SK-N-SH (cell line): Measurements from ENCODE around the gene PSTPIP1. TPM values are rescaled to one million over a fixed set of nuclear protein-coding genes. Genes with fewer than 3 reads are reported as not detected.

ENCODE experiments used
- CTCF ChIA-PET: fragments of 300-600, 350-600 bp; formaldehyde crosslinking; extraction: SDS; loops from one replicate; lab custom pipeline; 2021; lab: Yijun Ruan, JAX
- POLR2A ChIA-PET: fragments of 350-600 bp; sonication (Branson Sonifier 250); formaldehyde crosslinking; extraction: SDS; loops from one replicate; lab custom pipeline; 2020; ENCODE audit warnings: antibody characterized with exemption, inconsistent platforms; lab: Yijun Ruan, JAX
- DNase-seq: peaks from one replicate; pipeline ENCODE4 v3.0.0; 2012
- H2AFZ ChIP-seq: fragments of 200-600 bp; sonication (generic); 2 replicates; pipeline ENCODE4 v1.8.1; 2016; ENCODE audit warnings: antibody characterized with exemption, mild to moderate bottlenecking, low read depth
- H3F3A ChIP-seq: fragments of 200-600 bp; sonication (generic); replicated peaks from 2 replicates; pipeline ENCODE3; 2016; ENCODE audit warnings: antibody characterized with exemption, mild to moderate bottlenecking; ENCODE audit not compliant: insufficient read depth
- H3K27ac ChIP-seq, 2 experiments: fragments of 200-500 bp in 1 of 2; fragments of 200-600 bp in 1 of 2; sonication (Bioruptor generic) in 1 of 2; sonication (generic), shearing (Covaris generic) in 1 of 2; 2 replicates each; pipeline versions ENCODE4 v1.5.1 to v1.6.1; 2014 to 2016; ENCODE audit warnings: low read depth in 2 of 2, inconsistent platforms in 1 of 2, low read length in 1 of 2, mild to moderate bottlenecking in 1 of 2, mixed read lengths in 1 of 2
- H3K27me3 ChIP-seq: fragments of 200-600 bp; sonication (generic), shearing (Covaris generic); 2 replicates; pipeline ENCODE4 v1.6.1; 2016; ENCODE audit warnings: mixed run types; ENCODE audit not compliant: insufficient read depth
- H3K36me3 ChIP-seq, 2 experiments: fragments of 200-500 bp in 1 of 2; fragments of 200-600 bp in 1 of 2; sonication (Bioruptor generic) in 1 of 2; sonication (generic) in 1 of 2; replicated peaks in 1 of 2; 2 replicates each; pipeline versions ENCODE3 to v1.5.1; 2014 to 2016; ENCODE audit warnings: low read length in 1 of 2, mild to moderate bottlenecking in 1 of 2; ENCODE audit not compliant: insufficient read depth in 2 of 2, control insufficient read depth in 1 of 2
- H3K4me1 ChIP-seq, 2 experiments: fragments of 200-500 bp in 1 of 2; fragments of 200-600 bp in 1 of 2; sonication (Bioruptor generic) in 1 of 2; sonication (generic), shearing (Covaris generic) in 1 of 2; 2 replicates each; pipeline versions ENCODE4 v1.5.1 to v1.6.1; 2014 to 2016; ENCODE audit warnings: low read depth in 1 of 2, low read length in 1 of 2, mixed run types in 1 of 2; ENCODE audit not compliant: insufficient read depth in 2 of 2, control insufficient read depth in 1 of 2
- H3K4me2 ChIP-seq: fragments of 200-600 bp; sonication (generic), shearing (Covaris generic); 2 replicates; pipeline ENCODE4 v1.6.1; 2017; ENCODE audit warnings: mixed run types
- H3K4me3 ChIP-seq, 2 experiments: fragments of 200-500 bp in 1 of 2; fragments of 200-600 bp in 1 of 2; sonication (Bioruptor generic) in 1 of 2; sonication (generic), shearing (Covaris generic) in 1 of 2; 2 replicates each; pipeline versions ENCODE4 v1.5.1 to v1.8.1; 2014 to 2016; ENCODE audit warnings: low read depth in 2 of 2, inconsistent platforms in 1 of 2, low read length in 1 of 2, mild to moderate bottlenecking in 1 of 2, mixed read lengths in 1 of 2, moderate library complexity in 1 of 2
- H3K79me2 ChIP-seq: fragments of 200-600 bp; sonication (generic); 2 replicates; pipeline ENCODE4 v1.8.1; 2017; ENCODE audit warnings: mild to moderate bottlenecking; ENCODE audit not compliant: insufficient read depth
- H3K9ac ChIP-seq: fragments of 200-600 bp; sonication (generic); 2 replicates; pipeline ENCODE4 v1.6.1; 2017; ENCODE audit warnings: mixed run types
- H3K9me2 ChIP-seq: fragments of 200-600 bp; sonication (generic); 2 replicates; pipeline ENCODE4 v1.6.1; 2017; ENCODE audit warnings: mixed run types
- H3K9me3 ChIP-seq: fragments of 200-600 bp; sonication (generic); 2 replicates; pipeline ENCODE4 v1.6.1; 2017; ENCODE audit warnings: mixed run types, mild to moderate bottlenecking, moderate library complexity
- H4K20me1 ChIP-seq: fragments of 200-600 bp; sonication (generic); 2 replicates; pipeline ENCODE4 v1.6.1; 2017; ENCODE audit warnings: mild to moderate bottlenecking, mixed run types; ENCODE audit not compliant: insufficient read depth
- CHD2 ChIP-seq: fragments of 150-350 bp; IDR thresholded peaks from 2 replicates; pipeline ENCODE4 v1.6.1; 2018; ENCODE audit warnings: low read length; ENCODE audit not compliant: partially characterized antibody
- ELF1 ChIP-seq: IDR thresholded peaks from 2 replicates; pipeline ENCODE4 v1.4.0; 2012
- FOSL2 ChIP-seq: IDR thresholded peaks from 2 replicates; pipeline ENCODE4 v1.4.0; 2012; ENCODE audit warnings: low read depth, mild to moderate bottlenecking, moderate library complexity, borderline replicate concordance
- GABPA ChIP-seq: IDR thresholded peaks from 2 replicates; pipeline ENCODE4 v1.4.0; 2012; ENCODE audit warnings: low read depth, mild to moderate bottlenecking
- MEF2A ChIP-seq: IDR thresholded peaks from 2 replicates; pipeline ENCODE4 v1.4.0; 2012; ENCODE audit warnings: low read depth, borderline replicate concordance
- NFIC ChIP-seq: IDR thresholded peaks from 2 replicates; pipeline ENCODE4 v1.4.0; 2012; ENCODE audit warnings: borderline replicate concordance
- POLR2AphosphoS5 ChIP-seq: IDR thresholded peaks from 2 replicates; pipeline ENCODE4 v1.6.1; 2012; ENCODE audit warnings: low read depth, low read length
- RAD21 ChIP-seq: IDR thresholded peaks from 2 replicates; pipeline ENCODE4 v1.6.1; 2012; ENCODE audit warnings: mild to moderate bottlenecking, low read length
- RFX5 ChIP-seq: IDR thresholded peaks from 2 replicates; pipeline ENCODE4 v1.6.1; 2012; ENCODE audit warnings: mild to moderate bottlenecking, improper control_type of control experiment, low read length
- RXRA ChIP-seq: IDR thresholded peaks from 2 replicates; pipeline ENCODE4 v1.4.0; 2012; ENCODE audit warnings: low read depth, mild to moderate bottlenecking, borderline replicate concordance
- SIN3A ChIP-seq: IDR thresholded peaks from 2 replicates; pipeline ENCODE4 v1.6.1; 2012; ENCODE audit warnings: low read depth, mild to moderate bottlenecking, low read length, moderate library complexity, borderline replicate concordance
- SMC3 ChIP-seq: IDR thresholded peaks from 2 replicates; pipeline ENCODE4 v1.6.1; 2012; ENCODE audit warnings: low read depth, low read length, improper control_type of control experiment
- TAF1 ChIP-seq: IDR thresholded peaks from 2 replicates; pipeline ENCODE4 v1.6.1; 2012; ENCODE audit warnings: low read depth, mild to moderate bottlenecking, low read length, moderate library complexity, borderline replicate concordance
- TCF12 ChIP-seq: IDR thresholded peaks from 2 replicates; pipeline ENCODE4 v1.4.0; 2012
- TEAD4 ChIP-seq: IDR thresholded peaks from 2 replicates; pipeline ENCODE4 v1.4.0; 2012; ENCODE audit warnings: mild to moderate bottlenecking, borderline replicate concordance; ENCODE audit not compliant: insufficient read depth
- YY1 ChIP-seq: IDR thresholded peaks from 2 replicates; pipeline ENCODE4 v1.4.0; 2012; ENCODE audit warnings: low read depth, mild to moderate bottlenecking
- WGBS: methylation state at CpG from one replicate; pipeline ENCODE4 v1.1.6; 2017; ENCODE audit warnings: low lambda C conversion rate; 5-methylcytosine and 5-hydroxymethylcytosine counted together
- polyA plus RNA-seq, 3 experiments: library from polyadenylated mRNA; depleted of rRNA; stranded (reverse); fragments of >200 nt; gene quantifications; 2 replicates each; pipeline ENCODE4 v1.2.3, GENCODE V29; 2012
- TF ChIP-seq, protein P1 (sequence below): IDR thresholded peaks from 2 replicates; pipeline ENCODE4 v1.4.0; 2012; ENCODE audit warnings: low read depth
- TF ChIP-seq, protein P2 (sequence below): IDR thresholded peaks from 2 replicates; pipeline ENCODE4 v1.4.0; 2012; ENCODE audit warnings: low read depth, borderline replicate concordance
- TF ChIP-seq, protein P3 (sequence below): IDR thresholded peaks from 2 replicates; pipeline ENCODE4 v1.4.0; 2012; ENCODE audit warnings: low read depth, borderline replicate concordance
- TF ChIP-seq, protein P4 (sequence below): fragments of 150-350 bp; IDR thresholded peaks from 2 replicates; pipeline ENCODE4 v1.6.1; 2016; ENCODE audit warnings: mild to moderate bottlenecking, low read depth, low read length

PSTPIP1 gene
- polyA plus RNA-seq, 1 of the 3 experiments (the other 2 are of a cell fraction), result 0.69 TPM

DNA sequence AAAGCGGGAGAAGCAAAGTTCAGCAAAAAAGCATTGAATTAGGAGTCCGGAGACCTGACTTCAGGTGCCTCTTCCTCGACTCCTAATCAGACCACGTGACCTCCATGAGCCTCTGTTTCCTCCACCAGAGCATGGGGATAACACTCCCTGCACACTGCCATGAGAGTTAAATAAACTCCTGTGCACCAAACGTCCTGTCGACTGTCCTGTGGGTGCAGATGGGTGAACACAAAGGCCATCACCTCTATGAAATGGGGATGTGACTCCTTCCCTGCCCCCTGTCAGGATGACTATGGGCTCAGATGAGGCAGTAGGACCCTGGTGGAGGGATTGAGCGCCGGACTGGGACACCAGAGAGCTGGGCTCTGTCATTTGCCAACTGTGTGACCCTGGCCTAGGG lies 89.5 kb downstream of the PSTPIP1 start:
- Histone ChIP-seq H4K20me1 (no peaks in the 10 kb centered on the region), H3K4me3 (no peak overlapping the region), H3K9me2 (no peaks in the 10 kb centered on the region), H3K9me3 (no peaks in the 10 kb centered on the region), H3K27me3 (no peaks in the 10 kb centered on the region), H3K4me1 (no peaks in the 10 kb centered on the region; a peak in 1 of 4 replicates), H3F3A (no peaks in the 10 kb centered on the region), H3K27ac (no peak overlapping the region), H3K36me3 (no peaks in the 10 kb centered on the region), H2AFZ (no peak overlapping the region), H3K4me2 (no peak overlapping the region), H3K79me2 (no peaks in the 10 kb centered on the region), H3K9ac (no peak overlapping the region)
- ChIA-PET CTCF (no interaction called here), POLR2A (no interaction called here)
- no peak for TF ChIP-seq MEF2A
- TF ChIP-seq TCF12, result no peak
- TF ChIP-seq FOSL2, result no peak
- TF ChIP-seq NFIC, result no peak
- TF ChIP-seq, protein P1, sequence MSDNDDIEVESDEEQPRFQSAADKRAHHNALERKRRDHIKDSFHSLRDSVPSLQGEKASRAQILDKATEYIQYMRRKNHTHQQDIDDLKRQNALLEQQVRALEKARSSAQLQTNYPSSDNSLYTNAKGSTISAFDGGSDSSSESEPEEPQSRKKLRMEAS, result no peak
- TF ChIP-seq TAF1, result no peak
- TF ChIP-seq, protein P2, sequence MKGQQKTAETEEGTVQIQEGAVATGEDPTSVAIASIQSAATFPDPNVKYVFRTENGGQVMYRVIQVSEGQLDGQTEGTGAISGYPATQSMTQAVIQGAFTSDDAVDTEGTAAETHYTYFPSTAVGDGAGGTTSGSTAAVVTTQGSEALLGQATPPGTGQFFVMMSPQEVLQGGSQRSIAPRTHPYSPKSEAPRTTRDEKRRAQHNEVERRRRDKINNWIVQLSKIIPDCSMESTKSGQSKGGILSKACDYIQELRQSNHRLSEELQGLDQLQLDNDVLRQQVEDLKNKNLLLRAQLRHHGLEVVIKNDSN, result no peak
- no peak for TF ChIP-seq SIN3A
- no peak for TF ChIP-seq POLR2AphosphoS5
- TF ChIP-seq GABPA, result no peak
- TF ChIP-seq RAD21, result no peak
- no peak for TF ChIP-seq YY1
- WGBS, result 89% methylated on average over 8 of the region's 8 CpGs
- DNase-seq, result no peak

DNA sequence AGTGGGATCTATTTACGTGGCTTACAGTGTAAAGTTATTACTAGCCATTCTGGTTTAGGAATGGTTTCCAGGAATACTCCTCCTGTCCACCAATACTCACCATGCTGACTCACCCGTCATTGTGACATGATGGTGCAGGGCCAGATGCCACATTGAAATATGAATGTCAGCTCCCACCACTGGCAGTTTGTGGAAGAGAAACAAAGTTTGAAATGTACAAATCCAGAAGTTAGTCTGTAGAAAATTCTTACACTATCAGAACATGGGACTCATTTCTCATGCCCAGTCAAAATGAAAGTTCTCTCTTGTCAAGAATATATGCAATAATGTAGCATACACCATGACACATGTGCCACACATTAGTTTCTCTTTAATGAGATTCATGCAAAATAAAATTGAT lies 90.4 kb downstream of the PSTPIP1 start:
- Histone ChIP-seq H3K27ac (no peak overlapping the region), H3K4me2 (no peak overlapping the region)
- TF ChIP-seq ELF1 (no peak), GABPA (no peak), YY1 (no peak), TEAD4 (no peak), CHD2 (no peak), FOSL2 (peak; percentile 53; the same call in 1 of the 2 replicates), POLR2AphosphoS5 (no peak), MEF2A (no peak), RXRA (no peak), SMC3 (no peak), RFX5 (no peak)
- TF ChIP-seq, protein P2, result no peak
- TF ChIP-seq, protein P3, sequence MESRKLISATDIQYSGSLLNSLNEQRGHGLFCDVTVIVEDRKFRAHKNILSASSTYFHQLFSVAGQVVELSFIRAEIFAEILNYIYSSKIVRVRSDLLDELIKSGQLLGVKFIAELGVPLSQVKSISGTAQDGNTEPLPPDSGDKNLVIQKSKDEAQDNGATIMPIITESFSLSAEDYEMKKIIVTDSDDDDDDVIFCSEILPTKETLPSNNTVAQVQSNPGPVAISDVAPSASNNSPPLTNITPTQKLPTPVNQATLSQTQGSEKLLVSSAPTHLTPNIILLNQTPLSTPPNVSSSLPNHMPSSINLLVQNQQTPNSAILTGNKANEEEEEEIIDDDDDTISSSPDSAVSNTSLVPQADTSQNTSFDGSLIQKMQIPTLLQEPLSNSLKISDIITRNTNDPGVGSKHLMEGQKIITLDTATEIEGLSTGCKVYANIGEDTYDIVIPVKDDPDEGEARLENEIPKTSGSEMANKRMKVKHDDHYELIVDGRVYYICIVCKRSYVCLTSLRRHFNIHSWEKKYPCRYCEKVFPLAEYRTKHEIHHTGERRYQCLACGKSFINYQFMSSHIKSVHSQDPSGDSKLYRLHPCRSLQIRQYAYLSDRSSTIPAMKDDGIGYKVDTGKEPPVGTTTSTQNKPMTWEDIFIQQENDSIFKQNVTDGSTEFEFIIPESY, result no peak
- TF ChIP-seq, protein P4, sequence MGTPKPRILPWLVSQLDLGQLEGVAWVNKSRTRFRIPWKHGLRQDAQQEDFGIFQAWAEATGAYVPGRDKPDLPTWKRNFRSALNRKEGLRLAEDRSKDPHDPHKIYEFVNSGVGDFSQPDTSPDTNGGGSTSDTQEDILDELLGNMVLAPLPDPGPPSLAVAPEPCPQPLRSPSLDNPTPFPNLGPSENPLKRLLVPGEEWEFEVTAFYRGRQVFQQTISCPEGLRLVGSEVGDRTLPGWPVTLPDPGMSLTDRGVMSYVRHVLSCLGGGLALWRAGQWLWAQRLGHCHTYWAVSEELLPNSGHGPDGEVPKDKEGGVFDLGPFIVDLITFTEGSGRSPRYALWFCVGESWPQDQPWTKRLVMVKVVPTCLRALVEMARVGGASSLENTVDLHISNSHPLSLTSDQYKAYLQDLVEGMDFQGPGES, result no peak

More for the DNA sequence above, 90.4 kb downstream of the PSTPIP1 start:
- no peaks in the 10 kb centered on the region for H3K27me3 ChIP-seq
- no peak overlapping the region for H3K9ac ChIP-seq
- WGBS, result 60% methylated on average over 2 of the region's 2 CpGs
- no peaks in the 10 kb centered on the region for H3K9me3 ChIP-seq
- no peaks in the 10 kb centered on the region for H3F3A ChIP-seq
- no peaks in the 10 kb centered on the region for H3K9me2 ChIP-seq
- no peaks in the 10 kb centered on the region for H3K36me3 ChIP-seq
- H3K79me2 ChIP-seq, result no peaks in the 10 kb centered on the region
- ChIA-PET CTCF (interaction anchor here (3.5 kb wide), 1 partner anchor 22 kb away, joined by 16 read pairs; no protein-coding TSS in a partner anchor), POLR2A (no interaction called here)
- H2AFZ ChIP-seq, result no peak overlapping the region
- H4K20me1 ChIP-seq, result no peaks in the 10 kb centered on the region
- no peak for DNase-seq
- no peaks in the 10 kb centered on the region; a peak in 1 of 4 replicates for H3K4me1 ChIP-seq
- no peak overlapping the region for H3K4me3 ChIP-seq
